Suprapubic skin (tissue), 4 donors: ENCODE data around the gene GPRIN1. TPM values are rescaled to one million over a fixed set of nuclear protein-coding genes. Genes with fewer than 3 reads are reported as not detected.

Source experiments
- DNase-seq, 2 donors: peaks; one replicate each; pipeline ENCODE4 v3.0.0-alpha.2; 2019; ENCODE audit warnings: low spot score in 2 of 2
- H3K27ac ChIP-seq: fragments of 200-600 bp; sonication (generic); one replicate; pipeline ENCODE4 v1.5.1; 2019
- H3K27me3 ChIP-seq: fragments of 200-600 bp; sonication (generic); one replicate; pipeline ENCODE4 v1.5.1; 2019
- H3K36me3 ChIP-seq: fragments of 200-600 bp; sonication (generic); one replicate; pipeline ENCODE4 v1.5.1; 2019
- H3K4me1 ChIP-seq: fragments of 200-600 bp; sonication (generic); one replicate; pipeline ENCODE4 v1.5.1; 2019
- H3K4me3 ChIP-seq: fragments of 200-600 bp; sonication (generic); one replicate; pipeline ENCODE4 v1.5.1; 2019; ENCODE audit warnings: mild to moderate bottlenecking
- H3K9me3 ChIP-seq: fragments of 200-600 bp; sonication (generic); one replicate; pipeline ENCODE4 v1.5.1; 2019
- EP300 ChIP-seq: sonication (generic); formaldehyde crosslinking; IDR thresholded peaks from one replicate; pipeline ENCODE4 v1.6.1; 2017; ENCODE audit warnings: antibody characterized with exemption
- POLR2A ChIP-seq, 2 donors: fragments of 450-650 bp; IDR thresholded peaks; one replicate each; pipeline ENCODE4 v1.6.1; 2017; ENCODE audit warnings: antibody characterized with exemption in 2 of 2, mild to moderate bottlenecking in 2 of 2, moderate library complexity in 2 of 2
- POLR2AphosphoS5 ChIP-seq, 3 donors: sonication (generic); formaldehyde crosslinking; IDR thresholded peaks; one replicate each; pipeline ENCODE4 v1.6.1; 2017; ENCODE audit warnings: antibody characterized with exemption in 3 of 3
- WGBS: methylation state at CpG from one replicate; pipeline ENCODE4 v1.1.5; 2018; 5-methylcytosine and 5-hydroxymethylcytosine counted together
- total RNA-seq, 4 donors: library from RNA; depleted of rRNA; stranded (reverse); fragments of >200 nt; gene quantifications; one replicate each; pipeline ENCODE4 v1.1.0, GENCODE V29; 2016
- TF ChIP-seq, protein P1 (sequence below), 2 donors: fragments of 200-600 bp in 1 of 2; fragments of 450-650 bp in 1 of 2; sonication (generic) in 1 of 2; IDR thresholded peaks; one replicate each; pipeline ENCODE4 v1.5.1; 2016 to 2019; ENCODE audit warnings: antibody characterized with exemption in 2 of 2, mild to moderate bottlenecking in 1 of 2, moderate library complexity in 1 of 2

GPRIN1 gene
- total RNA-seq, 4 donors from 2014 or later: 0.24 to 2.8 (median 1.5) TPM

DNA sequence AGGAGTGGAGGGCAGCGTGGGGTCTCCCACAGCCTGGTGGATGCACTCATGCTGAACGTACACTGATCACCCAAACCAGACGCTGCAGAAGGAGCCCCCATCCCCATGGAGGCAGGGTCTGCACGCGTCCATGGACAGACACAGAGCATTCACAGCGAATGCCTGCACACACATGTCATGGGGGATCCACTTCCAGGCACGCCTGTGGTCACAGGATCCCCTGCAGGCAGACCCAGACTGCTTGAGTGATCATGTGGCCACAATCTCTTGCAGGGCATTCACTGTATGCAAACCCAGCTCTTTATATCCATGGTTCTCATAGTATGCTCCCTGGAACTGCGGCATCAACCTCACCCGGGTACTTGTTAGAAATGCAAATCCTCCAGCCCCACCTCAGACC, 15.0 kb upstream of the GPRIN1 start:
- WGBS: 69% methylated on average over 7 of the region's 9 CpGs
- peaks cover 89% of the 10 kb centered on the region for H3K27me3 ChIP-seq
- H3K9me3 ChIP-seq: no peaks in the 10 kb centered on the region
- H3K4me1 ChIP-seq: peaks cover 20% of the 10 kb centered on the region
- TF ChIP-seq POLR2AphosphoS5 (IDR thresholded peaks at IDR 0.05): no peak
- TF ChIP-seq POLR2A (IDR thresholded peaks at IDR 0.05): no peak
- TF ChIP-seq EP300: no peak
- TF ChIP-seq, protein P1, sequence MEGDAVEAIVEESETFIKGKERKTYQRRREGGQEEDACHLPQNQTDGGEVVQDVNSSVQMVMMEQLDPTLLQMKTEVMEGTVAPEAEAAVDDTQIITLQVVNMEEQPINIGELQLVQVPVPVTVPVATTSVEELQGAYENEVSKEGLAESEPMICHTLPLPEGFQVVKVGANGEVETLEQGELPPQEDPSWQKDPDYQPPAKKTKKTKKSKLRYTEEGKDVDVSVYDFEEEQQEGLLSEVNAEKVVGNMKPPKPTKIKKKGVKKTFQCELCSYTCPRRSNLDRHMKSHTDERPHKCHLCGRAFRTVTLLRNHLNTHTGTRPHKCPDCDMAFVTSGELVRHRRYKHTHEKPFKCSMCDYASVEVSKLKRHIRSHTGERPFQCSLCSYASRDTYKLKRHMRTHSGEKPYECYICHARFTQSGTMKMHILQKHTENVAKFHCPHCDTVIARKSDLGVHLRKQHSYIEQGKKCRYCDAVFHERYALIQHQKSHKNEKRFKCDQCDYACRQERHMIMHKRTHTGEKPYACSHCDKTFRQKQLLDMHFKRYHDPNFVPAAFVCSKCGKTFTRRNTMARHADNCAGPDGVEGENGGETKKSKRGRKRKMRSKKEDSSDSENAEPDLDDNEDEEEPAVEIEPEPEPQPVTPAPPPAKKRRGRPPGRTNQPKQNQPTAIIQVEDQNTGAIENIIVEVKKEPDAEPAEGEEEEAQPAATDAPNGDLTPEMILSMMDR (IDR thresholded peaks at IDR 0.05): no peak
- DNase-seq: no peak
- no peaks in the 10 kb centered on the region for H3K36me3 ChIP-seq
- no peak overlapping the region for H3K27ac ChIP-seq
- H3K4me3 ChIP-seq: no peak overlapping the region

GRCh38 chr5:176624142-176624541, 14.2 kb upstream of the GPRIN1 start:
- H3K27me3 ChIP-seq: peaks cover 89% of the 10 kb centered on the region
- no peak for DNase-seq
- 84% methylated on average over 2 of the region's 4 CpGs for WGBS

DNA sequence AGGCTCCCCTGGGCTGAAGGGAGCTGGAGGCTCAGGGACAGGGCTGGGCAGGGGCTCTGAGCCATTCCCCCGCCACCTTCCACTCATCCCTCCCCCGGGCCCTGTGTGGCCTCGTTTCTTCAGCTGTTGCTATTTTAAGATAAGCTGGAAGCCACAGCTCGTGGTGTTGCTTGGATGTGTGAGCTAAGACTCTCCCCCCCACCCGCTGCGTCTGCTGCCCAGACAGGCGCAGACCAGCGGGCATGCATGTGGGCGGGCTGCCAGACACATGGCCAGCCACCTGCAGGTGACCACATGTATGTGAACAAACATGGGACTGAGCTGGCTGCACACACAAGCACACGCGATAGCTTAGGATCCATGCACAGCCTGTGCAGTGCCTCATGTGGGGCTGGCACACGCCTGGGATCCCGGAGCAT, 11.7 kb upstream of the GPRIN1 start:
- Histone ChIP-seq H3K9me3 (no peaks in the 10 kb centered on the region), H3K4me1 (peaks cover 22% of the 10 kb centered on the region), H3K4me3 (no peak overlapping the region), H3K36me3 (no peaks in the 10 kb centered on the region), H3K27me3 (peaks cover 87% of the 10 kb centered on the region), H3K27ac (no peak overlapping the region)
- WGBS: 46% methylated on average over 9 of the region's 13 CpGs
- TF ChIP-seq POLR2A (IDR thresholded peaks at IDR 0.05): no peak
- no peak for TF ChIP-seq POLR2AphosphoS5 (IDR thresholded peaks at IDR 0.05)
- no peak for TF ChIP-seq EP300
- TF ChIP-seq, protein P1 (IDR thresholded peaks at IDR 0.05): no peak
- no peak for DNase-seq

More at GRCh38 chr5:176624142-176624541, 14.2 kb upstream of the GPRIN1 start:
- no peak for TF ChIP-seq EP300
- TF ChIP-seq, protein P1 (IDR thresholded peaks at IDR 0.05): no peak
- no peak for TF ChIP-seq POLR2A (IDR thresholded peaks at IDR 0.05)
- TF ChIP-seq POLR2AphosphoS5 (IDR thresholded peaks at IDR 0.05): no peak
- Histone ChIP-seq H3K9me3 (no peaks in the 10 kb centered on the region), H3K4me3 (no peak overlapping the region), H3K36me3 (no peaks in the 10 kb centered on the region), H3K4me1 (peaks cover 20% of the 10 kb centered on the region), H3K27ac (no peak overlapping the region)

- H3K27ac ChIP-seq: no peak overlapping the region
- no peak for DNase-seq
- TF ChIP-seq, protein P1 (IDR thresholded peaks at IDR 0.05): no peak
- TF ChIP-seq EP300 (no peak), POLR2AphosphoS5 (IDR thresholded peaks at IDR 0.05) (no peak), POLR2A (IDR thresholded peaks at IDR 0.05) (no peak)
- no peaks in the 10 kb centered on the region for H3K36me3 ChIP-seq
- peaks cover 19% of the 10 kb centered on the region for H3K4me1 ChIP-seq
- H3K4me3 ChIP-seq: no peak overlapping the region
- H3K27me3 ChIP-seq: peaks cover 89% of the 10 kb centered on the region
- no peaks in the 10 kb centered on the region for H3K9me3 ChIP-seq
- WGBS: 3% methylated on average over 25 of the region's 32 CpGs
Measured at GRCh38 chr5:176620333-176620981, 10.5 kb upstream of the GPRIN1 start.

- TF ChIP-seq EP300 (no peak), POLR2A (IDR thresholded peaks at IDR 0.05) (no peak), POLR2AphosphoS5 (IDR thresholded peaks at IDR 0.05) (no peak)
- TF ChIP-seq, protein P1 (IDR thresholded peaks at IDR 0.05): no peak
- DNase-seq: no peak
- Histone ChIP-seq H3K27ac (no peak overlapping the region), H3K4me3 (no peak overlapping the region), H3K27me3 (peaks cover 89% of the 10 kb centered on the region), H3K36me3 (no peaks in the 10 kb centered on the region), H3K4me1 (peaks cover 19% of the 10 kb centered on the region), H3K9me3 (no peaks in the 10 kb centered on the region)
- 0% methylated on average over 5 of the region's 59 CpGs for WGBS
Measured at GRCh38 chr5:176619569-176620332, 9.8 kb upstream of the GPRIN1 start.
